Testis (tissue), 2 donors: ENCODE measurements around the gene XYLT1.

Experiments
- POLR2A ChIP-seq: fragments of 450-650 bp; IDR thresholded peaks from one replicate; pipeline ENCODE4 v1.6.1; 2017; ENCODE audit warnings: antibody characterized with exemption, mild to moderate bottlenecking, moderate library complexity
- TF ChIP-seq, protein P1 (sequence below), 3 experiments: fragments of 450-650 bp in 2 of 3; fragments of 200-600 bp in 1 of 3; sonication (generic) in 1 of 3; IDR thresholded peaks; one replicate each; pipeline ENCODE4 v1.5.1; 2016 to 2019; ENCODE audit warnings: antibody characterized with exemption in 3 of 3, mild to moderate bottlenecking in 2 of 3, moderate library complexity in 1 of 3

- TF ChIP-seq, protein P1, sequence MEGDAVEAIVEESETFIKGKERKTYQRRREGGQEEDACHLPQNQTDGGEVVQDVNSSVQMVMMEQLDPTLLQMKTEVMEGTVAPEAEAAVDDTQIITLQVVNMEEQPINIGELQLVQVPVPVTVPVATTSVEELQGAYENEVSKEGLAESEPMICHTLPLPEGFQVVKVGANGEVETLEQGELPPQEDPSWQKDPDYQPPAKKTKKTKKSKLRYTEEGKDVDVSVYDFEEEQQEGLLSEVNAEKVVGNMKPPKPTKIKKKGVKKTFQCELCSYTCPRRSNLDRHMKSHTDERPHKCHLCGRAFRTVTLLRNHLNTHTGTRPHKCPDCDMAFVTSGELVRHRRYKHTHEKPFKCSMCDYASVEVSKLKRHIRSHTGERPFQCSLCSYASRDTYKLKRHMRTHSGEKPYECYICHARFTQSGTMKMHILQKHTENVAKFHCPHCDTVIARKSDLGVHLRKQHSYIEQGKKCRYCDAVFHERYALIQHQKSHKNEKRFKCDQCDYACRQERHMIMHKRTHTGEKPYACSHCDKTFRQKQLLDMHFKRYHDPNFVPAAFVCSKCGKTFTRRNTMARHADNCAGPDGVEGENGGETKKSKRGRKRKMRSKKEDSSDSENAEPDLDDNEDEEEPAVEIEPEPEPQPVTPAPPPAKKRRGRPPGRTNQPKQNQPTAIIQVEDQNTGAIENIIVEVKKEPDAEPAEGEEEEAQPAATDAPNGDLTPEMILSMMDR (IDR thresholded peaks at IDR 0.05), result no peak
- TF ChIP-seq POLR2A, result no peak
Measured at GRCh38 chr16:17508303-17508702, 37.5 kb upstream of the XYLT1 start.
